HG02973 (cell line): Measurements from ENCODE around the gene MEIOSIN.

Experiments used
- ATAC-seq: cut with Tn5 transposase; IDR thresholded peaks from one replicate; pipeline ENCODE4 v1.9.1; 2021; ENCODE audit warnings: moderate library complexity; ENCODE audit not compliant: unreplicated experiment

The MEIOSIN gene

DNA sequence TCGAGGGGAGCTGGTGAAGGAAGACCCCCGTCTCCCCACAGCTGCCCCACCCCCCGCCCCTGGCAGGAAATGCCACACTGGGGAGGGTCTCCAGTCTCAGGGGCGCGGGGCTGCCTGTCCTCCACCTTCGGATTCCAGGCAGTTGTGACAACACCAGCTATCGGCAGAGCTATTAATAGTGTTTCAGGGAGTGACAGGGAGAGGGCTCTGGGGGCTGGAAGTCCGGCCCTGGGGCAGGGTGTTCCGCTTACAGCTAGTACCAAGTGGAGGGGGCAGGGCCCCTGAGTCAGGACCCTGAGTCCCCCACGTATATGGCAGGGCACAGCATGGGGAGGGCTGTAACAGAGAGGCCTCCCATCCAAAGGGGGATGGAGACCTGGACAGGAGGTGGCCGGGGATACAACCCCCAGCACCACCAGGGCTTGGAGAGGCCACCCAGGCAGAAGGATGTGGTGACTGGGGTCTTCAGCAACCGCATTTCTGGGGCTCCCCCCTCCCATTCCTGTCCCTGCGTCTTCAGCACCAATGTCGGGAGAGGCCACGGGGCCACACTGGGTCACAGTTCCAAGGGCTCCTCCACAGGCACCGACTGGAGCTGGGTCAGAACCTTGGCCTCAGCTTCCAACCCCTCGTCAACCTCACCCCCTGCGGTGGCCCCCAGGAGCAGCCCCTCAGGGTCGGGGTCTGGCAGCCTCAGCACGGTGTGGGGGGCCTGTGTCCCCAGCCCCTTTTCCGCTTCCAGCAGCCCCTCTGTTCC is 31.9 kb downstream of the MEIOSIN start:
- no peak for ATAC-seq

DNA sequence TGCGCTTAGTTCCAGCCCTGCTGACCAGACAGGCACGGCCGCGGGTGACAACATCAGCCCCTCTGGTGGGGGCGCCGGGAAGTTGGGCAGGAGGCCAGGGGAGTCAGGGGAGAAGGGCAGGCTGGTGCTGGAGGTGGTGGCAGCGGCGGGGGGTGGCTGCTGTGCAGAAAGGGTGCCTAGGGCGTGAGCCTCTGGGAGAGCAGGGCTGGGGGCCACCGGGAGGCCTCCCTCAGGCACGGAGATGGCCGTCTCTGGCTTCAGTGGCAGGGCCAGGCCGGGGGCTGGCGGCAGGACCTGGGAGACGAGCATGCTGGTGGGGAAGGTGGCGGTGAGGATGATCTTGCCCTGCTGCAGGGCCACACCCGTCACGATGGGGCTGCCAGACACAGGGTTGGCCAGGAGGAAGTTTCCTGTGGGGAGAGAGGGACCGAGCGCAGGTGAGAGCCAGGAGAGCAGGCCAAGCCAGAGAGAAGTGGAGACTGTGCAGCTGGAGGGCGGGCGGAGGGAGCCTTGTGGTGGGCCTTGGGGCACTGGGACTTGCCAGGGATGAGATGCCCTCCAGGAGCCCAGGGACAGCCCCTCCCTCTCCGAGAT is 32.6 kb downstream of the MEIOSIN start:
- ATAC-seq, result no peak

DNA sequence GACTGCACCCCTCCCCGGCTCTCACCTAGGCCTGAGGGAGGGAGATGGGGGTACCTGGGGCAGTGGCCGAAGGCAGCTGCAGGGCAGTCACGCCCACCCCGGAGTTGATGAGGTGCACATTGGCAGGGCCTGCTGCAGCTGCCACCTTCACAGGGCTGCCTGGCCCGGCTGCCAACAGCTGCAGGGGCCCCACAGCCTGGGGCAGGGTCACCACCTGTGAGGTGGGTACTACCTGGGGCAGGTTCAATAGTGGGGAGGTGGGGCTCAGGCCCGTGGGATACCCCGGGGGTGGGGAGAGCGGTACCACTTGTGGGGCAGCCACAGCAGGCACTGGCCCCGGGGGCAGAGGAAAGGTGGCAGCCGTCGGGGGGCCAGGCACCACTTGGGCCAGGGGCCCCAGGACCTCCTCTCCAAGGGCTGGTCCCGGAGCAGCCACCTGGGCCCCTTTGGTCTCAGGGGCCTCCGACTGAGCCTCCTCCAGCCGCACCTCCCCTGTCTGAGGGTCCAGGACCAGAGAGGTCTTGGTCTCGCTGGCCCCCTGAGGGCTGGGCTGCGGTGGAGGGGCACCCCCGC is 33.1 kb downstream of the MEIOSIN start:
- no peak for ATAC-seq

DNA sequence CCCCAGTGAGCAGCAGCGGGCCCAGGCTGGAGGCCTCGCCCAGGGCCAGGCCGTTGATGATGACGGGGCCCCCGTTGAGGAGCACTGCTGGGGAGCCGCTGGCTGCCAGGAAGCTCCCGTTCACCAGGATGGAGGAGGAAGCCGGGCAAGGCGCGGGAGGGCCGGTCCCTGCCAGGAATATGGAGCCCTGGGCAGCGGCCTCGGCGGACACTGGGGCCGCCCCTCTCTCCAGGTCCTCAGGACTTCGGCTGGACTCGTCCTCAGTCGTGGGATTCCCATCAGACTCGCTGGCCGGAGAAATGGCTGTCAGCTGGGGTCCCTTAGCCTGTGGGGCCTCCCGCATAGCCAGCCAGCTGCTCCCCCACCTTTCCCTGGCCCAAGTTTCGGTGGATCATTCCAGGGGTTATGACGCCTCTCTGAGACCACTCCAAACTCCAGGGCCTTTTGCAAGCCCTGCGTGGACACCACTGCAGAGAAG is 33.7 kb downstream of the MEIOSIN start:
- ATAC-seq, result no peak

GRCh38 chr19:45767410-45767880 is 34.2 kb downstream of the MEIOSIN start:
- no peak for ATAC-seq

DNA sequence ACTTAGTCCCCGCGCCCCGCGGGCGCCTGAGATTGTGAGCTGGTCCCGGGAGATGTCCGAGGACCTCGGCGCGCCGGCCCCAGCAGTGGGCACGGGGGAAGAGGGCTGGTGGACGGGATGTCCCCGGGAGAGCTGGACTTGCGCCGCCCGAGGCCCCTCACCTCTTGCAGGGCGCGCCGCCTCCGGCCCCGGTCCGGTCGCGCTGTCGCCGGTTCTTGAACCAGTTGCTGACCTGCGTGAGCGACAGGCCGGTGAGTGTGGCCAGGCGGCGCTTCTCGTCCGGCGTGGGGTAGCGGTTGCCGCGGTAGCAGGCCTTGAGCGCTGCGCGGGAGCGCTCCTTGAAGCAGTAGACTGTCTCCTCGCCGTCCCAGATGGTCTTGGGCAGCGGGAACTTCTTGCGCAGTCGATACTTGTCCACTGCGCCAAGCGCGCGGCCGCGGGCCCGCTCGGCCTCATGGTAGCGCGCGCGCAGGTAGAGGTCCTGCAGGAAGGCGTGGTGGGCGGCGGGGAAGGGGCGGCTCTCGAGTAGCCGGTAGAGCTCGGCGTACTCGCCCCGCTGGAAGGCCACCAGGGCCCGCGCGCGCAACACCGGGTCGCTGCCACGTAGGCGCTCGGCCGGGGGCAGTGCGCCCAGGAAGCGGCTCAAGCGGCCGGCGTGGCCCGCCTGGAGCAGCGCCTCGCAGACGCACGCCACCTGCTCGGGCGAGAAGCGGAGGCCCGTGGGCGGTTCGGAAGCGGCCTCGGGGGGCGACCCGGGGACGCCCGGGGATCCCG is 34.8 kb downstream of the MEIOSIN start:
- ATAC-seq, result no peak

- no peak for ATAC-seq
Measured at GRCh38 chr19:45768655-45768983, 35.4 kb downstream of the MEIOSIN start.

DNA sequence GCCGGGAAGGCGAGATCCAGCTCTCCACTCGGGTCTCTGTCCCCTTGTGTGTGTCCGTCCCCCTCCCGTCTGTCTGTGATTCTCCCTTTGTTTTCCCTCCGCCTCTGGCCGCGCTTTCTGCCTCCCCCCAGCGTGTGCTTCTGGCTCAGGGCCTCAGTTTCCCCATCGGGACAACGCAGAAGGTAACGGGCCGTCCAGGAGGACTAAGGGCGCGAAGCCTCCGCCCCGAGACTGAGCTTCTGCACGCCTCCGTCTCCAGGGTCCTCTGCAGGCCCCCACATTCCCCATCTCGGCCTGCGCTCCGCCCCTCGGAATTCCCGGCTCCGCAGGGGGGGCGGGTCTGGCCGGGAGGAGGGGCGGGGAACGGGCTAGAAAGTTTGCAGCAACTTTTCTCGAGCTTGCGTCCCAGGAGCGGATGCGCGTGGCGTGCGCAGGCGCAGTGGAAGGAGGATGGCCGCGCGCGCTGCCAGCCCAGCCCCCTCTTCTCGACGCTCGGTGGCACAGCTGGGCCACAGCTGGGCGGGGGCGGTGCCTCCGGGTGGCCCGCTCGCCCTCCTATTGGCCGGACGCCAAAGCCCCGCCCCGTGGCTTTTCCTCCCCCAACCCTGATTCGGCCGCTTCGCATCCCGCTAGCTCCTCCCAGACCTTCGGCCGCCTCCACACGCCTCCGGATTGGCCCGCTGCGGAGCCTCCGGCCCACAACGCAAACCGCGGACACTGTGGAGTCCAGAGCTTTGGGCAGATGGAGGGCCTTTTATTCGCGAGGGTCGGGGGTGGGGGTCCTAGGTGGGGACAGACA is 35.9 kb downstream of the MEIOSIN start, which contains the start of gene SIX5:
Gene SIX5, minus strand, starts transcription at position 269 of the 799 bp plus-strand sequence. CDS start 408 bp downstream, outside the sequence.
- ATAC-seq, result peak; percentile 46

- ATAC-seq, result no peak
Measured at GRCh38 chr19:45769821-45770191, 36.6 kb downstream of the MEIOSIN start.

- ATAC-seq, result peak; percentile 45
Measured at GRCh38 chr19:45770192-45771101, 37.2 kb downstream of the MEIOSIN start.

DNA sequence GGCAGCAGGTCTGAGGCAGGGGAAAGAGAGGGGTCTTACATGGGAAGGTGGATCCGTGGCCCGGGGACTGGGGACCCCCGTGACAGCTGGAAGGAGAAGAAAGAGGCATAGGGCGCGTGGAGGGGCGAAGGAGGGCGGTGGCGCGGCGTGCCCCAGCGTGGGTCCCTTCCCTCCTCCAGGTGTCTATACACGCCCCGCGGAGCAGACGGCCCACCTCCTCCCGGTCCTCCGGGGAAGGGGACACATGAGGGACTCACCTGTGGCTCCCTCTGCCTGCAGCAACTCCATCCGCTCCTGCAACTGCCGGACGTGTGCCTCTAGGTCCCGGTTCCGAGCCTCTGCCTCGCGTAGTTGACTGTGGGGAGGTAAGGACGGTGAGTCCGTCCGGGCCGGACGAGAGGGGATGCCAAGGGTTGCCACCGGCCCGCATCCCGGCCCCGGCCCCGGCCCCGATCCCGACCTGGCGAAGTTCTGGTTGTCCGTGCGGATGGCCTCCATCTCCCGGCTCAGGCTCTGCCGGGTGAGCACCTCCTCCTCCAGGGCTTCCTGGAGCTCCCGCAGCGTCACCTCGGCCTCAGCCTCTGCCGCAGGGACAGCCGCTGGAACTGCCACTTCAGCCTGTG is 38.2 kb downstream of the MEIOSIN start:
- ATAC-seq, result no peak

DNA sequence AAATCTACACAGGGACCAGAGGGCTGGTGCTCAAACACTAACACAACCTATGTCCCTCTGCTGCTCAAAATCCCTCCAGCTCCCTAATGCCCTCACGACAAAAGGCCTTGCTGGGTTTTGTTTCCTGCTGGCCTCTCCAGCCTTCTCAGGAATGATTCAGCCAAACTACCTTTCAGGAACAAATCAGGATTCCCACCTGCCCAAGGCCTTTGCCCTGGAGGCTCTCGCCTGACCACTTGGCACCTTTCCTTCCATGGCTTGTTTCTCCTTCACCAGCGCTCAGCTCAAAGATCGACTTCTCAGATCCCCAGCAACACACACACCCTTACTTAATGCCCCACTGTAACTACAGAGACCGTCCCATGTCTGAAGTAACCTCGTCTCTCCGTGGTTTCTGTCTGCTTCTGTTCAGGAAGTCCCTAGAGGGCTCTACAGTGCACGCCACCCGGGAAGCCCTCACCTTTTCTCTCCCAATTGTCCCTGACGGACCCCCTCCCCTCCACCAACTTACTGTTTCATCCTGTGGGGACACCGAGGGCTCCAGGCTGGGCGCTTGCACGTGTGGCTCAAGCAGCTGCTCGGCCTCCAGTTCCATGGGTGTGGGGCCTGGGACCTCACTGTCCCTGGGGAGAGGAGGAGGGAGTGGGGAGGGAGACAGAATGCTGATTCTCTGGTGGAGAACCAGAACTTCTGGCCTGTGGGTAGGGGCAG is 39.0 kb downstream of the MEIOSIN start:
- no peak for ATAC-seq

DNA sequence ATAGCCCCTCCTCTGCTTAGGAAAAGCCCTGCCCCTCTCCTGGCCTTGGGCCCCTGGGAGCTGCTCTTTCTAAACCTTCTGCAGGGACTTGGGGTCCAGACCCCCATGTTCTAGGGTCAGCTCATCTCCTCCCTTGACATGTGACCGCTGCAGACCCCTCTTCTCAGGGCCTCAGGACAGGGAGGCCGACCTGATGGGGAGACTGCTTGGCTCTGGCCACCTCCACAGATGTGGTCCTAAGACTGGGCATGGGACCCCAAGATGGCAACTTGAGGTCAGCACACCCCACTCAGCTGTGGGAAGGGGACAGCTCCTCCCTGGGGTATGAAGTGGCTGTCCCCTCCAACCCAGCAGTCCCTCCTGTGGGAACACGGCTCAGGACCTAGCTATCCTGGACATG is 39.7 kb downstream of the MEIOSIN start:
- no peak for ATAC-seq

- ATAC-seq, result no peak
Measured at GRCh38 chr19:45773384-45773783, 40.1 kb downstream of the MEIOSIN start.

GRCh38 chr19:45774765-45775164 is 41.5 kb downstream of the MEIOSIN start:
- ATAC-seq, result no peak

GRCh38 chr19:45777395-45777961 is 44.2 kb downstream of the MEIOSIN start:
- ATAC-seq, result no peak

GRCh38 chr19:45778010-45778661 is 44.9 kb downstream of the MEIOSIN start:
- ATAC-seq, result no peak
